CD4-positive, alpha-beta T cell treated with Interleukin-21 for 1 hour (primary cell): Measurements from ENCODE around the gene ABCG2.
A peak's percentile ranks its signal among the peaks of the same experiment; 100 is the strongest.
"Not testable (repeated sequence)": the region's sequence is repeated elsewhere in the genome, so short reads cannot be mapped to it uniquely, and the experiment has no call there.

Source experiments
- DNase-seq: peaks from one replicate; pipeline ENCODE4 v3.0.0-alpha.2; 2020

ABCG2 gene

GRCh38 chr4:88109123-88109881, 49.1 kb downstream of the ABCG2 start:
- no peak for DNase-seq

- DNase-seq, result no peak
These were observed 49.7 kb downstream of the ABCG2 start for GRCh38 chr4:88108747-88109122.

GRCh38 chr4:88108108-88108465, 50.4 kb downstream of the ABCG2 start:
- not testable (repeated sequence) for DNase-seq

GRCh38 chr4:88107406-88108107, 50.9 kb downstream of the ABCG2 start:
- DNase-seq, result no peak

GRCh38 chr4:88106205-88106604, 52.2 kb downstream of the ABCG2 start:
- DNase-seq, result no peak

GRCh38 chr4:88104902-88105610, 53.4 kb downstream of the ABCG2 start:
- DNase-seq, result no peak

- no peak for DNase-seq
These were observed 56.4 kb downstream of the ABCG2 start for GRCh38 chr4:88102026-88102425.

- peak; percentile 3 for DNase-seq
These were observed 57.3 kb downstream of the ABCG2 start for GRCh38 chr4:88101165-88101564.

GRCh38 chr4:88098993-88099752, 59.3 kb downstream of the ABCG2 start:
- DNase-seq, result no peak

- DNase-seq, result no peak
These were observed 60.7 kb downstream of the ABCG2 start for GRCh38 chr4:88097781-88098180.

GRCh38 chr4:88097301-88097700, 61.1 kb downstream of the ABCG2 start:
- DNase-seq, result no peak

GRCh38 chr4:88093874-88094273, 64.6 kb downstream of the ABCG2 start:
- DNase-seq, result no peak

GRCh38 chr4:88091378-88091777, 67.1 kb downstream of the ABCG2 start:
- no peak for DNase-seq

GRCh38 chr4:88090898-88091297, 67.5 kb downstream of the ABCG2 start:
- no peak for DNase-seq

GRCh38 chr4:88087004-88087403, 71.4 kb downstream of the ABCG2 start:
- DNase-seq, result no peak

GRCh38 chr4:88080626-88081025, 77.8 kb downstream of the ABCG2 start:
- no peak for DNase-seq

GRCh38 chr4:88078579-88078978, 79.9 kb downstream of the ABCG2 start:
- DNase-seq, result no peak

- no peak for DNase-seq
These were observed 80.4 kb downstream of the ABCG2 start for GRCh38 chr4:88077911-88078524.

GRCh38 chr4:88075336-88075735, 83.1 kb downstream of the ABCG2 start:
- no peak for DNase-seq

- no peak for DNase-seq
These were observed 88.4 kb downstream of the ABCG2 start for GRCh38 chr4:88070031-88070430.

- DNase-seq, result no peak
These were observed 94.0 kb downstream of the ABCG2 start for GRCh38 chr4:88064410-88064809.

- DNase-seq, result no peak
These were observed 94.7 kb downstream of the ABCG2 start for GRCh38 chr4:88063634-88064296.
